SK-N-MC (cell line): Measurements from ENCODE around the gene DUSP15.

Source experiments
- EZH2 ChIP-seq: fragments of 200-600 bp; sonication (generic); IDR thresholded peaks from one replicate; pipeline ENCODE4 v1.6.1; 2017; ENCODE audit warnings: antibody characterized with exemption
- POLR2AphosphoS5 ChIP-seq: IDR thresholded peaks from 2 replicates; pipeline ENCODE4 v1.6.1; 2012; ENCODE audit warnings: mild to moderate bottlenecking, low read depth, low read length, borderline replicate concordance

DNA sequence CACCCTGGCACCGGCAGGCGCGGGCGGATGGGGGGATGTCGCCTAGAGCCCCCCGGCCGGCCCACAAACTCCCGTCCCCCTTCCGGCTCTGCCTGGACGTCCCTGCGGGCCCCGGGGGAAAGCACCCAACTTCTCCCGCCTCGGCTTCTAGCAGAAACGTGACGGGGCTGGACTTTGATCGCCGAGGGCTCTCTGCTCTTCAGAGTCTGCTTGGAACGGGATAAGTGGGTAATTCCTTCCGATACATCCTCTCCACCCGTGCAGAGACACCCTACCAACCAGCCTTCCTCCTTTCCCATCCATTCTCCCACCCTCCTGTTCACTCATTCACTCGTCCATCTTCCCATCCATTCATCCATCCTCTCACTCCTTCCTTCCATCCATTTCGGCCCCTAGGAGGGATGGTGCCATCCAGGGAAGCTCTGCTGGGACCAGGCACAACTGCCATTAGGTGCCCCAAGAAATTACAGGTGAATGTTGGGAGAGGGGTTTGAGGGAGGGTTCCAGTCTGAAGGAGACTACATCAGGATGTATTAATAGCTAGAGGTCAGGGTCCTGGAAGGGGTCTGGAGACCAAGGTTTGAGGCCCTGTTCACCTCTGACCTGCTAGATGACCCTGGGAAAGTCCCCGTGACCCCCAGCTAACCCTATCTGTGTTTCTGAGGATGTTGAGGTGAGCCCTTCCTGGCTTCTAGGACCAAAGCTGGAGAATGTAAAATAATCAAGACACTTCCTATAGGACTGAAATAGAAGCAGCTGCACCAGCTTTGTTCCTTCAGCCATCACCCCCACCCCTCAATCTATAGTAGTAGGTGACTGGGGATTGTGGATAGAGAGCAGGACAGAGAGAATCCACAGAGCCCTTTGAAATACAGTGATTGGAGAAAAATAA is 645 bp upstream of the DUSP15 start:
- TF ChIP-seq EZH2 (no peak), POLR2AphosphoS5 (no peak)
